HepG2 (cell line): ENCODE measurements around the gene C20orf96. TPM values are rescaled to one million over a fixed set of nuclear protein-coding genes. Genes with fewer than 3 reads are reported as not detected.

Experiments used
- CTCF ChIP-seq: sonication (generic); formaldehyde crosslinking; IDR thresholded peaks from 2 replicates; pipeline ENCODE4 v1.5.0; 2020; ENCODE audit warnings: mild to moderate bottlenecking, missing genetic modification reagents, moderate library complexity
- HOXA7 ChIP-seq: sonication (generic); formaldehyde crosslinking; IDR thresholded peaks from 2 replicates; pipeline ENCODE4 v1.8.1; 2022; ENCODE audit warnings: mild to moderate bottlenecking, missing genetic modification reagents, moderate library complexity
- KLF15 ChIP-seq: sonication (generic); formaldehyde crosslinking; IDR thresholded peaks from 2 replicates; pipeline ENCODE4 v1.8.1; 2023; ENCODE audit warnings: borderline replicate concordance, mild to moderate bottlenecking, inconsistent platforms, missing genetic modification reagents, mixed read lengths
- KLF9 ChIP-seq: IDR thresholded peaks from 2 replicates; pipeline ENCODE4 v1.6.1; 2016; ENCODE audit warnings: low read depth
- NR3C1 ChIP-seq: sonication (generic); formaldehyde crosslinking; IDR thresholded peaks from 2 replicates; pipeline ENCODE4 v1.4.0; 2020; ENCODE audit warnings: missing genetic modification reagents
- POLR2G ChIP-seq: fragments of 200-400 bp; formaldehyde crosslinking; IDR thresholded peaks from 2 replicates; pipeline ENCODE4 v1.6.1; 2018; ENCODE audit warnings: mild to moderate bottlenecking, low read depth, low read length, moderate library complexity
- RBM22 ChIP-seq: fragments of 200-400 bp; formaldehyde crosslinking; optimal IDR thresholded peaks from 2 replicates; pipeline ENCODE3; 2017; ENCODE audit warnings: mild to moderate bottlenecking, low read length, moderate library complexity
- RFXAP ChIP-seq: sonication (generic); formaldehyde crosslinking; IDR thresholded peaks from 2 replicates; pipeline ENCODE4 v1.4.0; 2020; ENCODE audit warnings: missing genetic modification reagents, borderline replicate concordance
- SAP130 ChIP-seq: IDR thresholded peaks from 2 replicates; pipeline ENCODE4 v1.6.1; 2016; ENCODE audit warnings: low read depth
- SNAPC2 ChIP-seq: sonication (generic); formaldehyde crosslinking; IDR thresholded peaks from 2 replicates; pipeline ENCODE4 v1.8.1; 2022; ENCODE audit warnings: mild to moderate bottlenecking, missing genetic modification reagents
- SP140L ChIP-seq: sonication (generic); formaldehyde crosslinking; IDR thresholded peaks from 2 replicates; pipeline ENCODE4 v1.4.0; 2020; ENCODE audit warnings: missing genetic modification reagents, borderline replicate concordance
- SRY ChIP-seq: sonication (generic); formaldehyde crosslinking; IDR thresholded peaks from 2 replicates; pipeline ENCODE4 v1.8.0; 2022; ENCODE audit warnings: mild to moderate bottlenecking, missing genetic modification reagents
- TRAFD1 ChIP-seq: sonication (generic); formaldehyde crosslinking; IDR thresholded peaks from 2 replicates; pipeline ENCODE4 v1.5.1; 2020; ENCODE audit warnings: missing genetic modification reagents, mild to moderate bottlenecking, borderline replicate concordance
- ZBTB21 ChIP-seq: sonication (generic); formaldehyde crosslinking; IDR thresholded peaks from 2 replicates; pipeline ENCODE4 v1.4.0; 2020; ENCODE audit warnings: missing genetic modification reagents
- ZC3H4 ChIP-seq: sonication (generic); formaldehyde crosslinking; IDR thresholded peaks from 2 replicates; pipeline ENCODE4 v1.4.0; 2020; ENCODE audit warnings: missing genetic modification reagents, borderline replicate concordance
- ZFAT ChIP-seq: sonication (generic); formaldehyde crosslinking; conservative IDR thresholded peaks from 2 replicates; pipeline ENCODE4 v1.8.1; 2023; ENCODE audit warnings: missing genetic modification reagents, inconsistent platforms
- ZFP37 ChIP-seq: sonication (generic); formaldehyde crosslinking; IDR thresholded peaks from 2 replicates; pipeline ENCODE4 v1.4.0; 2020; ENCODE audit warnings: missing genetic modification reagents, borderline replicate concordance
- ZNF230 ChIP-seq: sonication (generic); formaldehyde crosslinking; IDR thresholded peaks from 2 replicates; pipeline ENCODE4 v1.4.0; 2020; ENCODE audit warnings: mild to moderate bottlenecking, missing genetic modification reagents
- ZNF296 ChIP-seq: sonication (generic); formaldehyde crosslinking; conservative IDR thresholded peaks from 2 replicates; pipeline ENCODE4 v1.5.0; 2020; ENCODE audit warnings: mild to moderate bottlenecking, missing genetic modification reagents
- ZNF713 ChIP-seq: sonication (generic); formaldehyde crosslinking; IDR thresholded peaks from 2 replicates; pipeline ENCODE4 v1.4.0; 2020; ENCODE audit warnings: mild to moderate bottlenecking, missing genetic modification reagents
- ZNF772 ChIP-seq: sonication (generic); formaldehyde crosslinking; IDR thresholded peaks from 2 replicates; pipeline ENCODE4 v1.5.0; 2020; ENCODE audit warnings: mild to moderate bottlenecking, missing genetic modification reagents
- polyA plus RNA-seq, 8 experiments: library from polyadenylated mRNA; depleted of rRNA in 3 of 8; stranded (reverse) in 7 of 8; unstranded in 1 of 8; fragments of >200 nt; fragmentation: Illumina TruSeq in 4 of 8; extraction: Trizol in 4 of 8; gene quantifications; 2 replicates each; pipeline versions ENCODE4 v1.2.1 to v1.2.3, GENCODE V29; 2011 to 2016; ENCODE audit warnings: low read depth in 4 of 8, missing spikeins in 1 of 8, mixed read lengths in 1 of 8; ENCODE audit not compliant: insufficient read depth in 1 of 8
- total RNA-seq, 5 experiments: library from RNA; depleted of rRNA; stranded (reverse); fragments of >200 nt; fragmentation: Illumina TruSeq; extraction: Trizol; gene quantifications; 2 replicates each; pipeline ENCODE4 v1.2.3, GENCODE V29; 2016; ENCODE audit warnings: low read depth in 1 of 5
- TF ChIP-seq, protein P1 (sequence below): sonication (generic); formaldehyde crosslinking; IDR thresholded peaks from 2 replicates; pipeline ENCODE4 v1.5.1; 2020; ENCODE audit warnings: mild to moderate bottlenecking, missing genetic modification reagents, moderate library complexity
- TF ChIP-seq, protein P2 (sequence below): sonication (generic); formaldehyde crosslinking; IDR thresholded peaks from 2 replicates; pipeline ENCODE4 v1.4.0; 2020; ENCODE audit warnings: missing genetic modification reagents, mild to moderate bottlenecking, borderline replicate concordance

The C20orf96 gene
- total and polyA plus RNA-seq, 2 of the 13 experiments (the other 11 are each of a cell fraction or from before 2014, with no cell fraction given) = 3.8 to 20.6 TPM

DNA sequence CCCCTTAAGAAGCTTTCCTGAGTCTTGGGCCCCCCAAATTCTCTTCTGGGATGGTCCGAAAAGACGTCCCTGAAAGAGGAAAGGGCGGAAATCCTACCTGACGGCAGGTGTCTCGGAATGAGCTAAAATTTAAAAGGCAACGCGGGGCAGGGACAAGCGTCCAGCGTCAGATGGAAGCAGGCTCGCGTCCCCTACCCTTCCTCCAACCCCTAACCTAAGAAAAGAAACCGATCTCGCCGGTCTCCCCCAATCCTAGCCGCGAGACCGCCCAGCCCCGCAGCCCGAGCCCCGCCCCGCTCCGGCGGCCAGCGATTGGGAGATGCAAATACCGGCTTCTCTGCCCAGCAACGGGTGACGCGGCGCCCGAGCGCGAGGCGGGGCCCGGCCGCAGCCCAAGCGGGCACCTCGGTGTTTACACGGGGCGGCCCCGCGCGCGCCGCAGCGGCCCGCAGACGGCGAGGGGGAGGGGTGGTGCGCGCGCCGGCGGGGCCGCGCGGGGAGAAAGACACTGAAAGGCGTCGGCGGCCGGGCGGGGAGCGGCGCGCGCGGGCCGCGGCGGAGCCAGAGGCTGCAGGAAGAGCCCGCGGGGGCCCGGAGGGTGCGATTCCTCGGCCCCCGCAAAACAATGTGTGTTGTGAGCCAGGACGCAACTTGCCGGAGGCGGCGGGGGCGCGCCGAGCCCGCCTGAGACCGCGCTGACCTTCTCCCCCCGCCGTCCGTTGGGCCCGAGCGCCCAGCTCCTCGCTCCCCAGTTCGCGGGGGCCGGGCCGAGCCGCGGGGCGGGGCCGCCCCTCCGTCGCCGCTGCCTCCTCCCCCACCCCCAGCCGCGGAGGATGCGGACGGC lies 34.7 kb upstream of the C20orf96 start, which contains the start of gene SOX12 (continued):
- TF ChIP-seq ZNF713 (CRISPR knock-in tag) = peak; percentile 85; the same call in 1 of the 2 replicates
- TF ChIP-seq ZBTB21 (CRISPR knock-in tag) = no peak
- TF ChIP-seq NR3C1 (CRISPR knock-in tag) = no peak
- TF ChIP-seq, protein P1, sequence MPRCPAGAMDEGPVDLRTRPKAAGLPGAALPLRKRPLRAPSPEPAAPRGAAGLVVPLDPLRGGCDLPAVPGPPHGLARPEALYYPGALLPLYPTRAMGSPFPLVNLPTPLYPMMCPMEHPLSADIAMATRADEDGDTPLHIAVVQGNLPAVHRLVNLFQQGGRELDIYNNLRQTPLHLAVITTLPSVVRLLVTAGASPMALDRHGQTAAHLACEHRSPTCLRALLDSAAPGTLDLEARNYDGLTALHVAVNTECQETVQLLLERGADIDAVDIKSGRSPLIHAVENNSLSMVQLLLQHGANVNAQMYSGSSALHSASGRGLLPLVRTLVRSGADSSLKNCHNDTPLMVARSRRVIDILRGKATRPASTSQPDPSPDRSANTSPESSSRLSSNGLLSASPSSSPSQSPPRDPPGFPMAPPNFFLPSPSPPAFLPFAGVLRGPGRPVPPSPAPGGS (CRISPR knock-in tag) = peak; percentile 77
- peak; percentile 100 for TF ChIP-seq RFXAP
- no peak for TF ChIP-seq SP140L
- peak; percentile 59 for TF ChIP-seq KLF9 (CRISPR knock-in tag)
- TF ChIP-seq SRY = no peak
- peak; percentile 90 for TF ChIP-seq SAP130
- no peak for TF ChIP-seq RBM22
- TF ChIP-seq POLR2G = peak; percentile 91
- no peak for TF ChIP-seq ZFP37
- no peak; the same call in 1 of the 2 replicates for TF ChIP-seq ZNF772 (CRISPR knock-in tag)
- no peak for TF ChIP-seq HOXA7 (CRISPR knock-in tag)
- no peak for TF ChIP-seq ZFAT (CRISPR knock-in tag)
- TF ChIP-seq ZC3H4 (CRISPR knock-in tag) = no peak
- no peak for TF ChIP-seq SNAPC2 (CRISPR knock-in tag)
- no peak for TF ChIP-seq ZNF230 (CRISPR knock-in tag)
- no peak for TF ChIP-seq CTCF (CRISPR knock-in tag)
- TF ChIP-seq ZNF296 (CRISPR knock-in tag) = no peak
- peak; percentile 25; the same call in 1 of the 2 replicates for TF ChIP-seq TRAFD1
- no peak for TF ChIP-seq KLF15 (CRISPR knock-in tag)
- TF ChIP-seq, protein P2, sequence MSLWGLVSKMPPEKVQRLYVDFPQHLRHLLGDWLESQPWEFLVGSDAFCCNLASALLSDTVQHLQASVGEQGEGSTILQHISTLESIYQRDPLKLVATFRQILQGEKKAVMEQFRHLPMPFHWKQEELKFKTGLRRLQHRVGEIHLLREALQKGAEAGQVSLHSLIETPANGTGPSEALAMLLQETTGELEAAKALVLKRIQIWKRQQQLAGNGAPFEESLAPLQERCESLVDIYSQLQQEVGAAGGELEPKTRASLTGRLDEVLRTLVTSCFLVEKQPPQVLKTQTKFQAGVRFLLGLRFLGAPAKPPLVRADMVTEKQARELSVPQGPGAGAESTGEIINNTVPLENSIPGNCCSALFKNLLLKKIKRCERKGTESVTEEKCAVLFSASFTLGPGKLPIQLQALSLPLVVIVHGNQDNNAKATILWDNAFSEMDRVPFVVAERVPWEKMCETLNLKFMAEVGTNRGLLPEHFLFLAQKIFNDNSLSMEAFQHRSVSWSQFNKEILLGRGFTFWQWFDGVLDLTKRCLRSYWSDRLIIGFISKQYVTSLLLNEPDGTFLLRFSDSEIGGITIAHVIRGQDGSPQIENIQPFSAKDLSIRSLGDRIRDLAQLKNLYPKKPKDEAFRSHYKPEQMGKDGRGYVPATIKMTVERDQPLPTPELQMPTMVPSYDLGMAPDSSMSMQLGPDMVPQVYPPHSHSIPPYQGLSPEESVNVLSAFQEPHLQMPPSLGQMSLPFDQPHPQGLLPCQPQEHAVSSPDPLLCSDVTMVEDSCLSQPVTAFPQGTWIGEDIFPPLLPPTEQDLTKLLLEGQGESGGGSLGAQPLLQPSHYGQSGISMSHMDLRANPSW (CRISPR knock-in tag) = 0 out of 2 replicates have a peak, but pooled peaks have one; percentile 21
